ENCODE results near the gene PTPN3.

GRCh38 chr9:109463924-109464625 lies 34.0 kb downstream of the PTPN3 start:
- no peak for TF ChIP-seq ZFP30 (CRISPR knock-in tag; IDR thresholded peaks at IDR 0.05)
- TF ChIP-seq POU6F1 (CRISPR knock-in tag; IDR thresholded peaks at IDR 0.05; ENCODE audit: borderline replicate concordance, low read depth): no peak
